ENCODE data around the gene TLCD1.

Gene TLCD1

DNA sequence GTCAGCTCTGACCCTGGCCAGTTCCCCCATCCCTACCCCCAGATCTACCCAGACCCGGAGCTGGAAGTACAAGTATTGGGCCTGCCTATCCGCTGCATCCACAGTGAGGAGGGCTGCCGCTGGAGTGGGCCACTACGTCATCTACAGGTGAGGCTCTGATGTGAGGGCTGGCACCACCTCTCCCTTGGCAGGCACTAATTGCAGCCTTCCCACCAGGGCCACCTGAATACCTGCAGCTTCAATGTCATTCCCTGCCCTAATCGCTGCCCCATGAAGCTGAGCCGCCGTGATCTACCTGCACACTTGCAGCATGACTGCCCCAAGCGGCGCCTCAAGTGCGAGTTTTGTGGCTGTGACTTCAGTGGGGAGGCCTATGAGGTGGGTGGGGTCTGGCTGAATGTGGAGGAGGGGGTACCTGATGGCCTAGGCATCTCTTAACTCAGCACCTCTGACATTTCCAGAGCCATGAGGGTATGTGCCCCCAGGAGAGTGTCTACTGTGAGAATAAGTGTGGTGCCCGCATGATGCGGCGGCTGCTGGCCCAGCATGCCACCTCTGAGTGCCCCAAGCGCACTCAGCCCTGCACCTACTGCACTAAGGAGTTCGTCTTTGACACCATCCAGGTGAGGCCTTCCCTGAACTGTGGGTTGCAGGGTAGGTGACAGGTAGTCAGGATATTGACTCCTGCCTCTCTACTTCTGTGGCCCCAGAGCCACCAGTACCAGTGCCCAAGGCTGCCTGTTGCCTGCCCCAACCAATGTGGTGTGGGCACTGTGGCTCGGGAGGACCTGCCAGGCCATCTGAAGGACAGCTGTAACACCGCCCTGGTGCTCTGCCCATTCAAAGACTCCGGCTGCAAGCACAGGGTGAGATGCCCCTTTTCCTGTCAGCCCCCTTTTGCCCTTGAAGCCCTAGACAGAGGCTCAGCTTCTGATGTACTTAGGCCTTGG lies 22.0 kb upstream of the TLCD1 start:
- TF ChIP-seq, protein P1, sequence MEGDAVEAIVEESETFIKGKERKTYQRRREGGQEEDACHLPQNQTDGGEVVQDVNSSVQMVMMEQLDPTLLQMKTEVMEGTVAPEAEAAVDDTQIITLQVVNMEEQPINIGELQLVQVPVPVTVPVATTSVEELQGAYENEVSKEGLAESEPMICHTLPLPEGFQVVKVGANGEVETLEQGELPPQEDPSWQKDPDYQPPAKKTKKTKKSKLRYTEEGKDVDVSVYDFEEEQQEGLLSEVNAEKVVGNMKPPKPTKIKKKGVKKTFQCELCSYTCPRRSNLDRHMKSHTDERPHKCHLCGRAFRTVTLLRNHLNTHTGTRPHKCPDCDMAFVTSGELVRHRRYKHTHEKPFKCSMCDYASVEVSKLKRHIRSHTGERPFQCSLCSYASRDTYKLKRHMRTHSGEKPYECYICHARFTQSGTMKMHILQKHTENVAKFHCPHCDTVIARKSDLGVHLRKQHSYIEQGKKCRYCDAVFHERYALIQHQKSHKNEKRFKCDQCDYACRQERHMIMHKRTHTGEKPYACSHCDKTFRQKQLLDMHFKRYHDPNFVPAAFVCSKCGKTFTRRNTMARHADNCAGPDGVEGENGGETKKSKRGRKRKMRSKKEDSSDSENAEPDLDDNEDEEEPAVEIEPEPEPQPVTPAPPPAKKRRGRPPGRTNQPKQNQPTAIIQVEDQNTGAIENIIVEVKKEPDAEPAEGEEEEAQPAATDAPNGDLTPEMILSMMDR (IDR thresholded peaks at IDR 0.05; ENCODE audit: low read depth, low read length) = no peak
- Histone ChIP-seq H3K9me3 (ENCODE audit: severe bottlenecking) (no peaks in the 10 kb centered on the region), H3K36me3 (peaks cover 82% of the 10 kb centered on the region), H3K4me3 (ENCODE audit: low read depth, low read length) (no peak overlapping the region), H3K27me3 (ENCODE audit: insufficient read depth, low read depth, severe bottlenecking) (no peaks in the 10 kb centered on the region), H3K27ac (peak overlapping the region; percentile 93)
- DNase-seq = no peak

- TF ChIP-seq, protein P1 (IDR thresholded peaks at IDR 0.05; ENCODE audit: low read depth, low read length) = no peak
- H3K36me3 ChIP-seq = peaks cover 77% of the 10 kb centered on the region
- no peaks in the 10 kb centered on the region for H3K27me3 ChIP-seq (ENCODE audit: insufficient read depth, low read depth, severe bottlenecking)
- no peak overlapping the region for H3K4me3 ChIP-seq (ENCODE audit: low read depth, low read length)
- H3K9me3 ChIP-seq (ENCODE audit: severe bottlenecking) = no peaks in the 10 kb centered on the region
- H3K27ac ChIP-seq = peak overlapping the region; percentile 93
- no peak for DNase-seq
Measured at GRCh38 chr17:28747051-28747691, 21.1 kb upstream of the TLCD1 start.

DNA sequence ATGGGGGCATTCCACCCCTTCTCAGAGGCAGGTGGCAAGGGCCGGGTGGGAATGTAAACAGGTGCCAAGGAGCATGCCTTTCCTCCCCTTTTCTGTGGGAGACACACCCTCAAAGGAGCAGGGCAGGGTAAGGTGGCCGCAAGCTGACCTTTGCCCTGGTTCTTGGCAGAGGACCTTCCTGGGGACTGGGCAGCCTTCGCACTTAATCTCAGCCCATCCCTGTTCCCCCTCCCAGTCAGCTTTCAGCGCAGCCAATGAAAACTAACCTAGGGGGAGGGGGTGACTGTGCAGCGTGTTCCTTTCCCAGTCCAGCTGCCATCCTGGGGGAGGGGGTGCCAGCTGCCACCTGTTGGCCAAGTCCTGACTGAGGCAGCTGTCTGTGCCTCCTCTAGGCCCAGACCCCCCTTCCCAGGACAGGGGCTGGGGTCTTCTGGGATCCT lies 20.6 kb upstream of the TLCD1 start:
- peak; percentile 93 for DNase-seq
- H3K27me3 ChIP-seq (ENCODE audit: insufficient read depth, low read depth, severe bottlenecking) = no peaks in the 10 kb centered on the region
- peaks cover 71% of the 10 kb centered on the region for H3K36me3 ChIP-seq
- H3K27ac ChIP-seq = peak overlapping the region; percentile 93
- TF ChIP-seq, protein P1 (IDR thresholded peaks at IDR 0.05; ENCODE audit: low read depth, low read length) = 0 out of 2 replicates have a peak, but pooled peaks have one; percentile 9
- H3K4me3 ChIP-seq (ENCODE audit: low read depth, low read length) = no peak overlapping the region
- no peaks in the 10 kb centered on the region for H3K9me3 ChIP-seq (ENCODE audit: severe bottlenecking)

DNA sequence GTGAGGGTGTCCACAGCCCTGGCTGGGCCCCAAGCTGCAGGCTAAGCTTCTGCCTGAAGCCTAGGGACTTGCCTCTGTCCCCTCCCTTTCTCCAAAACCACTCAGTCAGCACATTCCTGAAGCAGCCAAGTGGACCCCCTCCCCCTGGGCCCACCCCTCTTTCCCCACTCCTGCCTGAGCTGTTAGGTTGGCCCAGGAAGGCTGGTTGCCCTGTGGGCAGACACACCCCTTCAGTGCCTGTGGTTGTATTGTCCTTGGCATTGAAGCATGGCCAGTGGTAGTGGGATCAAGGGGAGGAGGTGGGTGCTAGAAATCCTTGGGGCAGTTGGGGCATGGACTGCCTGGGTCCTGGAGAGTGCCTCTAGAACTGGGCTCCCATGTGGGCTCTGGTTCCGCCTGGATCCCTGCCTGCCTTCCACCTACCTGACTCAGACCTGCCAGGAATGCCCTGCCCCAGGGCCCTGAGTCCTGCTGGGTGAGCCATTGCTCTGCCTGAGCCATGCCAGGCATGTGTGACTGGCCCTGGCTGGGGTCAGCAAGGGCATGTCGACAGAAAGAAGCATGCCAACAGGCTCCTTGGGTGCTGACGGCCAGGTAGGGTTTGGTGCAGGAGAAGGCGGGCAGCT lies 19.9 kb upstream of the TLCD1 start:
- H3K27ac ChIP-seq = peak overlapping the region; percentile 93
- H3K27me3 ChIP-seq (ENCODE audit: insufficient read depth, low read depth, severe bottlenecking) = no peaks in the 10 kb centered on the region
- H3K36me3 ChIP-seq = peaks cover 64% of the 10 kb centered on the region
- DNase-seq = no peak
- peak overlapping the region; percentile 87 for H3K4me3 ChIP-seq (ENCODE audit: low read depth, low read length)
- H3K9me3 ChIP-seq (ENCODE audit: severe bottlenecking) = no peaks in the 10 kb centered on the region
- TF ChIP-seq, protein P1 (IDR thresholded peaks at IDR 0.05; ENCODE audit: low read depth, low read length) = no peak

- Histone ChIP-seq H3K4me3 (ENCODE audit: low read depth, low read length) (peak overlapping the region; percentile 87), H3K27ac (peak overlapping the region; percentile 93), H3K36me3 (peaks cover 57% of the 10 kb centered on the region), H3K9me3 (ENCODE audit: severe bottlenecking) (no peaks in the 10 kb centered on the region), H3K27me3 (ENCODE audit: insufficient read depth, low read depth, severe bottlenecking) (no peaks in the 10 kb centered on the region)
- TF ChIP-seq, protein P1 (IDR thresholded peaks at IDR 0.05; ENCODE audit: low read depth, low read length) = no peak
- DNase-seq = peak; percentile 58
Measured at GRCh38 chr17:28744972-28745785, 19.1 kb upstream of the TLCD1 start.
